ENCODE results near the gene ABCA2. TPM values are rescaled to one million over a fixed set of nuclear protein-coding genes. Genes with fewer than 3 reads are reported as not detected.
"Not testable (repeated sequence)": the region's sequence is repeated elsewhere in the genome, so short reads cannot be mapped to it uniquely, and the experiment has no call there.

The ABCA2 gene
- total RNA-seq, 1 experiment from 2014 or later: 1.3 TPM

GRCh38 chr9:137006116-137007003 lies 21.7 kb downstream of the ABCA2 start:
- DNase-seq (ENCODE audit: low read depth in 1 of 2, low spot score in 2 of 2): no peak
- Histone ChIP-seq H3K36me3 (no peaks in the 10 kb centered on the region), H3K27me3 (replicated peaks) (no peaks in the 10 kb centered on the region; the same call in 1 of the 2 replicates), H3K4me3 (no peak overlapping the region), H3K4me1 (replicated peaks) (peaks cover 8% of the 10 kb centered on the region), H3K27ac (no peak overlapping the region), H3K9me3 (replicated peaks) (no peaks in the 10 kb centered on the region)

DNA sequence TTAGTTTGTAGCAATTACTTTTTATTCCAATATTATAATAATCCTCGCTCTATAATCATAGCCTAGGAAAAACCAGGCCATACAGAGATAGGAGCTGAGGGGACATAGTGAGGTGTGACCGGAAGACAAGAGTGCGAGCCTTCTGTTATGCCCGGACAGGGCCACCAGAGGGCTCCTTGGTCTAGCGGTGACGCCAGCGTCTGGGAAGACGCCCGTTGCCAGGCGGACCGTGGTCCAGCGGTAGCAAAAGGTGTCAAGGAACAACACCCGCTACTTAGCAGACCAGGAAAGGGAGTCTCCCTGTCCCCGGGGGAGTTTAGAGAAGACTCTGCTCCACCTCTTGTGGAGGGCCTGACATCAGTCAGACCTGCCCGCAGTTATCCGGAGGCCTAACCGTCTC lies 23.8 kb downstream of the ABCA2 start:
- H3K27ac ChIP-seq; H3K4me3 ChIP-seq; H3K9me3 ChIP-seq (replicated peaks); DNase-seq (ENCODE audit: low read depth in 1 of 2, low spot score in 2 of 2); H3K27me3 ChIP-seq (replicated peaks); H3K36me3 ChIP-seq: not testable (repeated sequence)
- H3K4me1 ChIP-seq (replicated peaks): peaks cover 14% of the 10 kb centered on the region

DNA sequence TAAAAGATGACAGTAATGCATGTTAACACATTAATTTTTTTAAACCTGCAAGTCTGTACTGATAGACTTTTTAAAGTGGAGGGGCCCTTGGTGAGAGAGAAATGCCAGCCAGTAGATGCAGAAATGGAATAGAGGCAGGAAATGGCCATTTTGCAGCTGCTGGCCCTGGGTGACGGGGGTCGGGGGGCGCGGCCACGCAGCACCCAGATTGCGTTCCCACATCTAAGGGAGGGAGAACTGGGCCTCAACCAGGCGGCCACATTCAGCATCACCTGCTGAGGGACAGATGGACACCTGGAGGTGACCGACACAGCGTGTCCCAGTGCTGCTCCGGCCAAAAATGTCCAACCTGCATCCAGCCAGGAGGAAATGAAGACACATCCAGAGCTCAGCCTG lies 25.4 kb downstream of the ABCA2 start:
- Histone ChIP-seq H3K27me3 (replicated peaks) (no peaks in the 10 kb centered on the region; the same call in 1 of the 2 replicates), H3K36me3 (no peaks in the 10 kb centered on the region), H3K9me3 (replicated peaks) (no peaks in the 10 kb centered on the region), H3K4me3 (no peak overlapping the region), H3K27ac (no peak overlapping the region), H3K4me1 (replicated peaks) (peaks cover 18% of the 10 kb centered on the region)
- DNase-seq (ENCODE audit: low read depth in 1 of 2, low spot score in 2 of 2): no peak

GRCh38 chr9:137001857-137002645 lies 26.0 kb downstream of the ABCA2 start:
- Histone ChIP-seq H3K27me3 (replicated peaks) (no peaks in the 10 kb centered on the region), H3K4me3 (no peak overlapping the region), H3K27ac (no peak overlapping the region), H3K4me1 (replicated peaks) (peaks cover 13% of the 10 kb centered on the region), H3K9me3 (replicated peaks) (no peaks in the 10 kb centered on the region), H3K36me3 (no peaks in the 10 kb centered on the region)
- no peak for DNase-seq (ENCODE audit: low read depth in 1 of 2, low spot score in 2 of 2)

GRCh38 chr9:137000177-137000930 lies 27.7 kb downstream of the ABCA2 start:
- Histone ChIP-seq H3K4me1 (replicated peaks) (peaks cover 26% of the 10 kb centered on the region), H3K36me3 (no peaks in the 10 kb centered on the region), H3K27me3 (replicated peaks) (no peaks in the 10 kb centered on the region), H3K9me3 (replicated peaks) (no peaks in the 10 kb centered on the region), H3K4me3 (no peak overlapping the region), H3K27ac (no peak overlapping the region)
- no peak for DNase-seq (ENCODE audit: low read depth in 1 of 2, low spot score in 2 of 2)

GRCh38 chr9:136997830-136998234 lies 30.2 kb downstream of the ABCA2 start:
- H3K27me3 ChIP-seq (replicated peaks): no peaks in the 10 kb centered on the region
- no peaks in the 10 kb centered on the region for H3K9me3 ChIP-seq (replicated peaks)
- no peak overlapping the region for H3K27ac ChIP-seq
- H3K36me3 ChIP-seq: no peaks in the 10 kb centered on the region
- no peak for DNase-seq (ENCODE audit: low read depth in 1 of 2, low spot score in 2 of 2)
- no peak overlapping the region for H3K4me3 ChIP-seq
- peaks cover 30% of the 10 kb centered on the region for H3K4me1 ChIP-seq (replicated peaks)

GRCh38 chr9:136997371-136997770 lies 30.7 kb downstream of the ABCA2 start:
- peaks cover 35% of the 10 kb centered on the region for H3K4me1 ChIP-seq (replicated peaks)
- no peak for DNase-seq (ENCODE audit: low read depth in 1 of 2, low spot score in 2 of 2)
- H3K27ac ChIP-seq: no peak overlapping the region
- no peak overlapping the region for H3K4me3 ChIP-seq
- H3K27me3 ChIP-seq (replicated peaks): no peaks in the 10 kb centered on the region
- no peaks in the 10 kb centered on the region for H3K9me3 ChIP-seq (replicated peaks)
- no peaks in the 10 kb centered on the region for H3K36me3 ChIP-seq

- H3K4me1 ChIP-seq (replicated peaks): peaks cover 36% of the 10 kb centered on the region
- DNase-seq (ENCODE audit: low read depth in 1 of 2, low spot score in 2 of 2): no peak
- no peak within 1 kb of the TSS for H3K27ac ChIP-seq
- no peaks in the 10 kb centered on the region for H3K27me3 ChIP-seq (replicated peaks)
- no peaks in the 10 kb centered on the region for H3K36me3 ChIP-seq
- peaks cover under 1% of the 10 kb centered on the region; the same call in 1 of the 2 replicates for H3K9me3 ChIP-seq (replicated peaks)
- H3K4me3 ChIP-seq: no peak within 1 kb of the TSS
Measured at GRCh38 chr9:136996361-136997292, 31.4 kb downstream of the ABCA2 start, which contains the start of gene CLIC3. Gene CLIC3, minus strand, starts transcription at chr9:136996568. Its CDS starts 25 bp downstream, at chr9:136996543.

- Histone ChIP-seq H3K4me1 (replicated peaks) (peaks cover 36% of the 10 kb centered on the region), H3K27me3 (replicated peaks) (no peaks in the 10 kb centered on the region), H3K27ac (no peak overlapping the region), H3K4me3 (no peak overlapping the region), H3K36me3 (no peaks in the 10 kb centered on the region), H3K9me3 (replicated peaks) (peaks cover 8% of the 10 kb centered on the region)
- no peak for DNase-seq (ENCODE audit: low read depth in 1 of 2, low spot score in 2 of 2)
Measured at GRCh38 chr9:136995772-136996311, 32.2 kb downstream of the ABCA2 start.

- no peak overlapping the region for H3K27ac ChIP-seq
- no peaks in the 10 kb centered on the region for H3K36me3 ChIP-seq
- no peaks in the 10 kb centered on the region for H3K27me3 ChIP-seq (replicated peaks)
- H3K9me3 ChIP-seq (replicated peaks): peaks cover 13% of the 10 kb centered on the region
- H3K4me3 ChIP-seq: no peak overlapping the region
- H3K4me1 ChIP-seq (replicated peaks): peaks cover 36% of the 10 kb centered on the region
- DNase-seq (ENCODE audit: low read depth in 1 of 2, low spot score in 2 of 2): no peak
Measured at GRCh38 chr9:136995362-136995761, 32.7 kb downstream of the ABCA2 start.

DNA sequence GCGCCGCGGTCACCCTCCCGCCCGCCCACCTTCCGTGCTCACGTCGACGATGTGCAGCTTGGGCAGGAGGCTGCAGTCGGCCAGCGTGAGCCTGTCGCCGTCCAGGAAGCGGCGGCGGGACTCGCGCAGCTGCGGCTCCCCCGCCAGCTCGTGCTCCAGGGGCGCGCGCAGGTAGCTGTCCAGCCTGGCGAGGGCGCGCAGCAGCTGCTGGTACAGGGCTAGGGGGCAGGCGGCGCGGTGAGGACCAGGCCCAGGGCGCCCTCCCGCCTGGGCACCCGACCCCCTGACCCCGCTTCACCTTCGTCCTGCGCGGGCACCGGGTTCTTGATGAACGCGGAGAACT lies 33.2 kb downstream of the ABCA2 start:
- H3K27ac ChIP-seq: no peak overlapping the region
- H3K9me3 ChIP-seq (replicated peaks): peaks cover 13% of the 10 kb centered on the region
- H3K4me3 ChIP-seq: no peak overlapping the region
- H3K36me3 ChIP-seq: no peaks in the 10 kb centered on the region
- peaks cover 32% of the 10 kb centered on the region for H3K4me1 ChIP-seq (replicated peaks)
- DNase-seq (ENCODE audit: low read depth in 1 of 2, low spot score in 2 of 2): no peak
- no peaks in the 10 kb centered on the region for H3K27me3 ChIP-seq (replicated peaks)

DNA sequence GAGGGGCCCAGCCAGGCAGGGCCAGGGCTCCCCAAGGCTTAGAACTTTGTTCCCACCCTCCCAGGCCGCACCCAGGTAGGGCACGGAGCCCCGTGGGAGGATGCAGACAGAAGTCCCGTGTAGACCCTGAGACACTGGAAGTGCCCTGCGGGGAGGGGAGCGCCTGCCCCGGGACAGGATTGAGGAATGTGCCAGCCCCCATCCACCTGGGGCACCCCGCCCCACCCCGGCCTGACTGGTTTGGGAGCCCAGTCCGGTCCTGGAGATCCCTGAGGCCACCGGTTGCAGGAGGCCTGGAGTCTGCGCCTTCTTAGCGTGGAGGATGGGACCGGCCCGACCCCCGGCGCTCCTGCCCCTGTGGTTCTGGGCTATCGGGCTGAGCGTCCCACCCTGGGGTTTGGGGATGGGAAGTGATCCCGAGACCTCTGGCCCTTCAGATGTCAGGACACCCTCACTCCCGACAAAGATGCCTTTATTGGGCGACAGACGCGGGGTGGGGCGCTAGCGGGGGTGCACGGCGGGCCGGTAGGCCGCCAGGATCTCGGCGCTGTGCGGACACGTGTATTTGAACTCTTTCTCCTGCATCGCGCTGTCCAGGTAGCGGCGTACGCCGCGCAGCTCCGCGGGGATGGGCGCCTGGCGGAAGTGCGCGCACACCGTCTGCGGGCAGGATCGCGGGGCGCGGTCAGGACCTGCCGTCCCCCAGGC lies 33.7 kb downstream of the ABCA2 start:
- Histone ChIP-seq H3K9me3 (replicated peaks) (peaks cover 13% of the 10 kb centered on the region), H3K27ac (no peak overlapping the region), H3K4me3 (no peak overlapping the region), H3K36me3 (no peaks in the 10 kb centered on the region), H3K27me3 (replicated peaks) (no peaks in the 10 kb centered on the region), H3K4me1 (replicated peaks) (peaks cover 30% of the 10 kb centered on the region)
- no peak for DNase-seq (ENCODE audit: low read depth in 1 of 2, low spot score in 2 of 2)

Measured in SJSA1 (cell line).